ENCODE measurements around the gene SEMA6D.
"Not testable (repeated sequence)": the region's sequence is repeated elsewhere in the genome, so short reads cannot be mapped to it uniquely, and the experiment has no call there.

DNA sequence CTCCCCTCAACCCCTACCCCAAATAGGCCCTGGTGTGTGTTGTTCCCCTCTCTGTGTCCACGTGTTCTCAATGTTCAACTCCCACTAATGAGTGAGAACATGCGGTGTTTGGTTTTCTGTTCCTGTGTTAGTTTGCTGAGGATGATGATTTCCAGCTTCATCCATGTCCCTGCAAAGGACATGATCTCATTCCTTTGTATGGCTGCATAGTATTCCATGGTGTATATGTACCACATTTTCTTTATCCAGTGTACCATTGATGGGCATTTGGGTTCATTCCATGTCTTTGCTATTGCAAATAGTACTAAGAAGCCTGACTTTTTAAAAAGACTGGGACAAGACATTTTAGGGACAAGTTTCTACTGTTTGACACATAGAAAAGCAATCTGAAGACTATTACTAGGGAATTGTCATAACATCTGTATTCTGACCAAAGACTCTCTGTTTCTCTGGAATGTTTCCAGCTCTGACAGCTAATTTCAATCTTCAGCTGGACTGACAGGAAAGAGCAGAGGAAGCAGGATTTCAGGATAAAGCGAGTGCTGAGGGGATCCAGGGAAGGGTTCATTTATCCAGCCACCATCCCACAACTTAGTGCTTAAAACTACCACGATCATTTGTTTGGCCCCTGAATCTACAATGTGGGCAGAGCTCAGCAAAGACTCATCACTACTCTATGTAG, 21.0 kb downstream of the SEMA6D start:
- TF ChIP-seq TARDBP (IDR thresholded peaks at IDR 0.05); FOXM1 (IDR thresholded peaks at IDR 0.05; ENCODE audit: borderline replicate concordance); SP1 (IDR thresholded peaks at IDR 0.05); CTBP1 (IDR thresholded peaks at IDR 0.05; ENCODE audit: borderline replicate concordance): not testable (repeated sequence)

All from HEK293T (cell line).